Osteoblast (primary cell): ENCODE data around the gene TRAF1. TPM values are rescaled to one million over a fixed set of nuclear protein-coding genes. Genes with fewer than 3 reads are reported as not detected.

ENCODE experiments used
- DNase-seq: peaks from one replicate; pipeline ENCODE4 v3.0.0; 2011; ENCODE audit warnings: low spot score, mixed read lengths; ENCODE audit not compliant: insufficient read length; ENCODE audit errors: missing footprints
- H2AFZ ChIP-seq: 2 replicates; pipeline ENCODE4 v1.6.0; 2011; ENCODE audit warnings: mild to moderate bottlenecking, low read length
- H3K27ac ChIP-seq: 2 replicates; pipeline ENCODE4 v1.5.1; 2011; ENCODE audit warnings: mild to moderate bottlenecking, low read depth, low read length, moderate library complexity
- H3K27me3 ChIP-seq: 2 replicates; pipeline ENCODE4 v1.6.0; 2012; ENCODE audit warnings: mild to moderate bottlenecking, control low read depth, inconsistent platforms, low read length, moderate library complexity; ENCODE audit not compliant: insufficient read depth
- H3K36me3 ChIP-seq: 2 replicates; pipeline ENCODE4 v1.5.1; 2011; ENCODE audit warnings: mild to moderate bottlenecking, low read length, control low read depth, moderate library complexity; ENCODE audit not compliant: insufficient read depth
- H3K4me1 ChIP-seq: 2 replicates; pipeline ENCODE4 v1.5.1; 2011; ENCODE audit warnings: mild to moderate bottlenecking, low read length, control low read depth, moderate library complexity; ENCODE audit not compliant: insufficient read depth
- H3K4me2 ChIP-seq: 2 replicates; pipeline ENCODE4 v1.6.0; 2011; ENCODE audit warnings: mild to moderate bottlenecking, low read length; ENCODE audit not compliant: insufficient read depth
- H3K4me3 ChIP-seq: fragments of 200-600 bp; sonication (generic); 3 replicates; pipeline ENCODE4 v1.5.1; 2012; ENCODE audit warnings: mild to moderate bottlenecking, low read length, inconsistent platforms; ENCODE audit not compliant: insufficient read depth
- H3K79me2 ChIP-seq: 2 replicates; pipeline ENCODE4 v1.6.0; 2012; ENCODE audit warnings: mild to moderate bottlenecking, low read length, control low read depth, inconsistent platforms; ENCODE audit not compliant: insufficient read depth
- H3K9me3 ChIP-seq: 2 replicates; pipeline ENCODE4 v1.5.1; 2011; ENCODE audit warnings: low read depth, low read length, control low read depth
- H4K20me1 ChIP-seq: 2 replicates; pipeline ENCODE4 v1.6.0; 2012; ENCODE audit warnings: mild to moderate bottlenecking, low read length, control low read depth; ENCODE audit not compliant: insufficient read depth
- CTCF ChIP-seq: IDR thresholded peaks from 2 replicates; pipeline ENCODE4 v1.5.1; 2011; ENCODE audit warnings: mild to moderate bottlenecking, low read depth, low read length, moderate library complexity; ENCODE audit errors: extremely low read depth
- total RNA-seq: library from RNA; depleted of rRNA; stranded (reverse); fragments of >200 nt; gene quantifications from 2 replicates; pipeline ENCODE4 v1.2.3, GENCODE V29; 2012

The TRAF1 gene
- total RNA-seq, 1 donor: 1.8 TPM

- H3K79me2 ChIP-seq: no peaks in the 10 kb centered on the region
- no peaks in the 10 kb centered on the region for H3K27me3 ChIP-seq
- H3K9me3 ChIP-seq: no peaks in the 10 kb centered on the region
- H4K20me1 ChIP-seq: no peaks in the 10 kb centered on the region
- H3K4me3 ChIP-seq: no peak overlapping the region
- no peak overlapping the region for H3K4me2 ChIP-seq
- H3K36me3 ChIP-seq: no peaks in the 10 kb centered on the region
- H3K4me1 ChIP-seq: peaks cover 11% of the 10 kb centered on the region
- DNase-seq: no peak
- no peak for TF ChIP-seq CTCF
- no peak overlapping the region for H3K27ac ChIP-seq
- no peak overlapping the region for H2AFZ ChIP-seq
These were observed 22.7 kb upstream of the TRAF1 start for GRCh38 chr9:120949290-120949689.

- no peak for DNase-seq
- H3K27me3 ChIP-seq: no peaks in the 10 kb centered on the region
- no peaks in the 10 kb centered on the region for H4K20me1 ChIP-seq
- no peak overlapping the region for H3K4me3 ChIP-seq
- H3K4me1 ChIP-seq: peaks cover 11% of the 10 kb centered on the region
- no peak overlapping the region for H2AFZ ChIP-seq
- H3K4me2 ChIP-seq: no peak overlapping the region
- no peak for TF ChIP-seq CTCF
- no peaks in the 10 kb centered on the region for H3K9me3 ChIP-seq
- no peak overlapping the region for H3K27ac ChIP-seq
- H3K36me3 ChIP-seq: no peaks in the 10 kb centered on the region
- H3K79me2 ChIP-seq: no peaks in the 10 kb centered on the region
These were observed 22.2 kb upstream of the TRAF1 start for GRCh38 chr9:120948824-120949223.

- Histone ChIP-seq H4K20me1 (no peaks in the 10 kb centered on the region), H3K27me3 (no peaks in the 10 kb centered on the region), H3K4me1 (peaks cover 15% of the 10 kb centered on the region), H3K4me2 (no peak overlapping the region), H3K36me3 (no peaks in the 10 kb centered on the region), H3K27ac (no peak overlapping the region), H3K4me3 (no peak overlapping the region), H3K9me3 (no peaks in the 10 kb centered on the region), H3K79me2 (no peaks in the 10 kb centered on the region), H2AFZ (no peak overlapping the region)
- DNase-seq: no peak
- TF ChIP-seq CTCF: no peak
These were observed 20.6 kb upstream of the TRAF1 start for GRCh38 chr9:120947222-120947621.

DNA sequence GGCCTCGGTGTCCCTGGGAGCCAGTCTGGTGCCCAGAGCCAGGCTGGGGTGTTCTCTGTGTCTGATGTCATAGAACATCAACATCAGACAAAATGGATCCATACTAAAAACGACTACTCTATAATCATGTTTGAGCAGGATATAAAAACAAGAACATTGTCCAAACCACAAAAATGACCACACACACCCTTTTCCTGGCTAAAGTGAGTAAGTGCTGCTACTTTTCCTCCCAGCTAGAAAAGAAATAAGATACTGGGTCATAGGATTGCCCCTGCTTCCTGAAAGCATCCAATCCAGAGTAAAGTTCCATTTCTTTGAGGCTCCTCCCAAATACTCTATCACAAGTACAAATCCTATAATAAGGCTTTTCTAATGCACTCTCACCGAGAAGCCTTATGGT, 19.7 kb upstream of the TRAF1 start:
- no peak overlapping the region for H3K27ac ChIP-seq
- no peak for DNase-seq

More for the DNA sequence above, 19.7 kb upstream of the TRAF1 start:
- no peak overlapping the region for H3K4me2 ChIP-seq
- peaks cover 24% of the 10 kb centered on the region for H3K4me1 ChIP-seq
- H3K9me3 ChIP-seq: no peaks in the 10 kb centered on the region
- H3K36me3 ChIP-seq: no peaks in the 10 kb centered on the region
- H3K27me3 ChIP-seq: no peaks in the 10 kb centered on the region
- no peaks in the 10 kb centered on the region for H3K79me2 ChIP-seq
- no peak overlapping the region for H3K4me3 ChIP-seq
- no peaks in the 10 kb centered on the region for H4K20me1 ChIP-seq
- H2AFZ ChIP-seq: peak overlapping the region; percentile 16
- TF ChIP-seq CTCF: no peak
